Neuronal stem cell (in vitro differentiated cells): ENCODE results near the gene TRAT1.

Experiments
- DNase-seq: peaks from one replicate; pipeline ENCODE4 v3.0.0-alpha.2; 2013; ENCODE audit warnings: low spot score
- H2AFZ ChIP-seq: one replicate; pipeline ENCODE4 v1.6.1; 2013; ENCODE audit warnings: mild to moderate bottlenecking, low read length, inconsistent platforms
- H2AK5ac ChIP-seq: 2 replicates; pipeline ENCODE4 v1.6.1; 2013; ENCODE audit warnings: low read depth, mild to moderate bottlenecking, inconsistent platforms, low read length, moderate library complexity, mixed read lengths
- H2BK120ac ChIP-seq: 2 replicates; pipeline ENCODE4 v1.6.1; 2013; ENCODE audit warnings: low read depth, mild to moderate bottlenecking, inconsistent platforms, low read length, moderate library complexity, mixed read lengths
- H2BK12ac ChIP-seq: one replicate; pipeline ENCODE4 v1.6.1; 2013; ENCODE audit warnings: low read length, inconsistent platforms
- H2BK15ac ChIP-seq: 2 replicates; pipeline ENCODE4 v1.6.1; 2013; ENCODE audit warnings: mild to moderate bottlenecking, low read length, inconsistent platforms, mixed read lengths
- H2BK5ac ChIP-seq: one replicate; pipeline ENCODE4 v1.6.1; 2013; ENCODE audit warnings: inconsistent platforms, mild to moderate bottlenecking, low read length, moderate library complexity
- H3K14ac ChIP-seq: one replicate; pipeline ENCODE4 v1.6.1; 2013; ENCODE audit warnings: low read length, inconsistent platforms
- H3K18ac ChIP-seq: 2 replicates; pipeline ENCODE4 v1.6.1; 2013; ENCODE audit warnings: low read length, inconsistent platforms
- H3K23ac ChIP-seq: 2 replicates; pipeline ENCODE4 v1.6.1; 2013; ENCODE audit warnings: low read depth, mild to moderate bottlenecking, mixed read lengths, low read length, inconsistent platforms; ENCODE audit not compliant: poor library complexity
- H3K27ac ChIP-seq: replicated peaks from 3 replicates; pipeline ENCODE4 v1.5.1; 2013; ENCODE audit warnings: low read length, inconsistent platforms
- H3K27me3 ChIP-seq, 3 experiments: 2 replicates each; pipeline ENCODE4 v1.6.1; 2013; ENCODE audit warnings: low read length in 3 of 3, mild to moderate bottlenecking in 2 of 3, inconsistent platforms in 1 of 3, low read depth in 1 of 3, mixed read lengths in 1 of 3, moderate library complexity in 1 of 3; ENCODE audit not compliant: control insufficient read depth in 3 of 3, insufficient read depth in 3 of 3
- H3K36me3 ChIP-seq, 2 donors: replicated peaks in 1 of 2; 2 replicates each; pipeline ENCODE4 v1.6.1; 2013; ENCODE audit warnings: low read length in 2 of 2; ENCODE audit not compliant: control insufficient read depth in 2 of 2, insufficient read depth in 2 of 2
- H3K4ac ChIP-seq: 2 replicates; pipeline ENCODE4 v1.6.1; 2013; ENCODE audit warnings: inconsistent platforms, mild to moderate bottlenecking, low read length, moderate library complexity
- H3K4me1 ChIP-seq, 2 donors: 1 replicate in 1 of 2; 2 replicates in 1 of 2; pipeline ENCODE4 v1.6.1; 2013; ENCODE audit warnings: low read length in 2 of 2, low read depth in 1 of 2; ENCODE audit not compliant: control insufficient read depth in 2 of 2, insufficient read depth in 1 of 2
- H3K4me2 ChIP-seq: one replicate; pipeline ENCODE4 v1.6.1; 2013; ENCODE audit warnings: mild to moderate bottlenecking, low read length, inconsistent platforms; ENCODE audit not compliant: insufficient read depth, poor library complexity, severe bottlenecking
- H3K4me3 ChIP-seq, 2 donors: 2 replicates each; pipeline ENCODE4 v1.5.1; 2013; ENCODE audit warnings: low read length in 2 of 2, mild to moderate bottlenecking in 2 of 2, inconsistent platforms in 1 of 2, moderate library complexity in 1 of 2
- H3K79me1 ChIP-seq: one replicate; pipeline ENCODE4 v1.6.1; 2013; ENCODE audit warnings: low read depth, mild to moderate bottlenecking, inconsistent platforms, low read length, moderate library complexity
- H3K9ac ChIP-seq: one replicate; pipeline ENCODE4 v1.6.1; 2013; ENCODE audit warnings: mild to moderate bottlenecking, low read depth, low read length, inconsistent platforms; ENCODE audit not compliant: poor library complexity
- H3K9me3 ChIP-seq, 2 donors: replicated peaks in 1 of 2; 2 replicates each; pipeline versions ENCODE3 to v1.6.1; 2013; ENCODE audit warnings: low read length in 2 of 2, mild to moderate bottlenecking in 2 of 2, inconsistent platforms in 1 of 2, low read depth in 1 of 2, mixed read lengths in 1 of 2, moderate library complexity in 1 of 2; ENCODE audit not compliant: control insufficient read depth in 2 of 2, insufficient read depth in 1 of 2
- H4K8ac ChIP-seq: one replicate; pipeline ENCODE4 v1.6.1; 2013; ENCODE audit warnings: low read depth, mild to moderate bottlenecking, inconsistent platforms, low read length, moderate library complexity
- H4K91ac ChIP-seq: one replicate; pipeline ENCODE4 v1.6.1; 2013; ENCODE audit warnings: low read length, low read depth, mild to moderate bottlenecking, inconsistent platforms; ENCODE audit not compliant: poor library complexity
- WGBS, 2 donors: extraction: QIAGEN DNeasy Blood & Tissue Kit; methylation state at CpG; one replicate each; pipeline ENCODE4 v1.1.7; 2013; ENCODE audit warnings: missing lambda C conversion rate in 2 of 2, mixed read lengths in 1 of 2; ENCODE audit not compliant: insufficient read length in 2 of 2, insufficient replicate concordance in 1 of 2; ENCODE audit errors: extremely low coverage in 2 of 2; 5-methylcytosine and 5-hydroxymethylcytosine counted together

Gene TRAT1

GRCh38 chr3:108791473-108791872 is 31.1 kb upstream of the TRAT1 start:
- no peak overlapping the region for H3K4ac ChIP-seq
- no peak overlapping the region for H3K9ac ChIP-seq
- H2BK120ac ChIP-seq, result no peak overlapping the region
- DNase-seq, result no peak
- no peak overlapping the region for H3K18ac ChIP-seq
- H3K4me3 ChIP-seq, result no peak overlapping the region
- no peak overlapping the region for H2BK12ac ChIP-seq
- H3K27me3 ChIP-seq, result no peaks in the 10 kb centered on the region
- no peaks in the 10 kb centered on the region for H3K36me3 ChIP-seq
- no peak overlapping the region for H4K91ac ChIP-seq
- WGBS, 2 donors, result no CpG with 5 or more reads among the region's 3 CpGs
- H3K27ac ChIP-seq, result no peak overlapping the region
- no peak overlapping the region for H2AK5ac ChIP-seq
- H2AFZ ChIP-seq, result no peak overlapping the region
- H3K14ac ChIP-seq, result no peak overlapping the region
- H3K23ac ChIP-seq, result no peak overlapping the region
- no peaks in the 10 kb centered on the region for H3K9me3 ChIP-seq
- H3K4me2 ChIP-seq, result no peak overlapping the region
- H2BK5ac ChIP-seq, result no peak overlapping the region
- H3K79me1 ChIP-seq, result no peaks in the 10 kb centered on the region
- H3K4me1 ChIP-seq, result no peaks in the 10 kb centered on the region
- H2BK15ac ChIP-seq, result no peak overlapping the region
- H4K8ac ChIP-seq, result no peak overlapping the region

GRCh38 chr3:108804437-108804836 is 18.1 kb upstream of the TRAT1 start:
- Histone ChIP-seq H4K91ac (no peak overlapping the region), H3K14ac (no peak overlapping the region), H2BK5ac (no peak overlapping the region), H2AFZ (no peak overlapping the region), H2BK15ac (no peak overlapping the region), H3K79me1 (no peaks in the 10 kb centered on the region), H3K18ac (no peak overlapping the region), H2BK120ac (no peak overlapping the region), H3K9me3 (no peaks in the 10 kb centered on the region), H3K4me2 (no peak overlapping the region), H2BK12ac (no peak overlapping the region), H3K9ac (no peak overlapping the region), H3K27me3 (no peaks in the 10 kb centered on the region), H3K36me3 (no peaks in the 10 kb centered on the region), H3K4me3 (no peak overlapping the region), H4K8ac (no peak overlapping the region), H3K27ac (no peak overlapping the region), H3K4me1 (no peaks in the 10 kb centered on the region), H3K4ac (no peak overlapping the region), H2AK5ac (no peak overlapping the region), H3K23ac (no peak overlapping the region)
- WGBS, 2 donors, result no CpG with 5 or more reads among the region's 2 CpGs
- no peak for DNase-seq

GRCh38 chr3:108804966-108805365 is 17.6 kb upstream of the TRAT1 start:
- no CpG with 5 or more reads among the region's 4 CpGs for WGBS, 2 donors
- H3K4me1 ChIP-seq, result no peaks in the 10 kb centered on the region
- no peak for DNase-seq

GRCh38 chr3:108806316-108806715 is 16.3 kb upstream of the TRAT1 start:
- H3K4me2 ChIP-seq, result no peak overlapping the region
- no peak overlapping the region for H3K14ac ChIP-seq
- H3K9me3 ChIP-seq, result no peaks in the 10 kb centered on the region
- H3K9ac ChIP-seq, result no peak overlapping the region
- H3K79me1 ChIP-seq, result no peaks in the 10 kb centered on the region
- H3K4ac ChIP-seq, result no peak overlapping the region
- no peak overlapping the region for H3K18ac ChIP-seq
- H2AFZ ChIP-seq, result no peak overlapping the region
- no peaks in the 10 kb centered on the region for H3K36me3 ChIP-seq
- WGBS, 2 donors, result no CpG with 5 or more reads among the region's 4 CpGs
- no peak overlapping the region for H4K8ac ChIP-seq
- no peaks in the 10 kb centered on the region for H3K4me1 ChIP-seq
- H2BK120ac ChIP-seq, result no peak overlapping the region
- no peak overlapping the region for H3K4me3 ChIP-seq
- no peak overlapping the region for H4K91ac ChIP-seq
- no peak overlapping the region for H3K23ac ChIP-seq
- H2AK5ac ChIP-seq, result no peak overlapping the region
- no peak overlapping the region for H3K27ac ChIP-seq
- no peak overlapping the region for H2BK5ac ChIP-seq
- H2BK12ac ChIP-seq, result no peak overlapping the region
- no peaks in the 10 kb centered on the region for H3K27me3 ChIP-seq
- H2BK15ac ChIP-seq, result no peak overlapping the region
- no peak for DNase-seq

More at GRCh38 chr3:108804966-108805365, 17.6 kb upstream of the TRAT1 start:
- Histone ChIP-seq H3K9ac (no peak overlapping the region), H3K14ac (no peak overlapping the region), H3K23ac (no peak overlapping the region), H2BK5ac (no peak overlapping the region), H3K4me2 (no peak overlapping the region), H3K27me3 (no peaks in the 10 kb centered on the region), H3K9me3 (no peaks in the 10 kb centered on the region), H2AFZ (no peak overlapping the region), H3K18ac (no peak overlapping the region), H2BK15ac (no peak overlapping the region), H3K4ac (no peak overlapping the region), H3K36me3 (no peaks in the 10 kb centered on the region), H3K79me1 (no peaks in the 10 kb centered on the region), H4K91ac (no peak overlapping the region), H3K27ac (no peak overlapping the region), H2BK120ac (no peak overlapping the region), H3K4me3 (no peak overlapping the region), H2AK5ac (no peak overlapping the region), H2BK12ac (no peak overlapping the region), H4K8ac (no peak overlapping the region)
